HUES48 (cell line): ENCODE data around the gene MICAL2.

Experiments used
- H3K27ac ChIP-seq: one replicate; pipeline ENCODE4 v1.7.0; 2013; ENCODE audit warnings: low read depth, low read length, inconsistent platforms
- H3K27me3 ChIP-seq: 2 replicates; pipeline ENCODE4 v1.6.1; 2013; ENCODE audit warnings: mild to moderate bottlenecking, low read length; ENCODE audit not compliant: control insufficient read depth, insufficient read depth
- H3K36me3 ChIP-seq: 2 replicates; pipeline ENCODE4 v1.6.1; 2013; ENCODE audit warnings: low read length; ENCODE audit not compliant: control insufficient read depth, insufficient read depth
- H3K4me1 ChIP-seq: 2 replicates; pipeline ENCODE4 v1.6.1; 2013; ENCODE audit warnings: mild to moderate bottlenecking, low read length; ENCODE audit not compliant: control insufficient read depth, insufficient read depth
- H3K4me3 ChIP-seq: 2 replicates; pipeline ENCODE4 v1.5.1; 2013; ENCODE audit warnings: mild to moderate bottlenecking, low read depth, low read length
- H3K9ac ChIP-seq: 2 replicates; pipeline ENCODE4 v1.6.1; 2013; ENCODE audit warnings: mild to moderate bottlenecking, low read depth, low read length, moderate library complexity
- H3K9me3 ChIP-seq: 2 replicates; pipeline ENCODE4 v1.6.1; 2013; ENCODE audit warnings: low read length; ENCODE audit not compliant: control insufficient read depth, insufficient read depth

The MICAL2 gene

GRCh38 chr11:12130180-12130980, 20.0 kb downstream of the MICAL2 start:
- H3K36me3 ChIP-seq = no peaks in the 10 kb centered on the region
- H3K9ac ChIP-seq = no peak overlapping the region
- H3K27ac ChIP-seq = no peak overlapping the region
- H3K9me3 ChIP-seq = no peaks in the 10 kb centered on the region
- no peaks in the 10 kb centered on the region for H3K27me3 ChIP-seq
- H3K4me1 ChIP-seq = no peaks in the 10 kb centered on the region
- H3K4me3 ChIP-seq = no peak overlapping the region

DNA sequence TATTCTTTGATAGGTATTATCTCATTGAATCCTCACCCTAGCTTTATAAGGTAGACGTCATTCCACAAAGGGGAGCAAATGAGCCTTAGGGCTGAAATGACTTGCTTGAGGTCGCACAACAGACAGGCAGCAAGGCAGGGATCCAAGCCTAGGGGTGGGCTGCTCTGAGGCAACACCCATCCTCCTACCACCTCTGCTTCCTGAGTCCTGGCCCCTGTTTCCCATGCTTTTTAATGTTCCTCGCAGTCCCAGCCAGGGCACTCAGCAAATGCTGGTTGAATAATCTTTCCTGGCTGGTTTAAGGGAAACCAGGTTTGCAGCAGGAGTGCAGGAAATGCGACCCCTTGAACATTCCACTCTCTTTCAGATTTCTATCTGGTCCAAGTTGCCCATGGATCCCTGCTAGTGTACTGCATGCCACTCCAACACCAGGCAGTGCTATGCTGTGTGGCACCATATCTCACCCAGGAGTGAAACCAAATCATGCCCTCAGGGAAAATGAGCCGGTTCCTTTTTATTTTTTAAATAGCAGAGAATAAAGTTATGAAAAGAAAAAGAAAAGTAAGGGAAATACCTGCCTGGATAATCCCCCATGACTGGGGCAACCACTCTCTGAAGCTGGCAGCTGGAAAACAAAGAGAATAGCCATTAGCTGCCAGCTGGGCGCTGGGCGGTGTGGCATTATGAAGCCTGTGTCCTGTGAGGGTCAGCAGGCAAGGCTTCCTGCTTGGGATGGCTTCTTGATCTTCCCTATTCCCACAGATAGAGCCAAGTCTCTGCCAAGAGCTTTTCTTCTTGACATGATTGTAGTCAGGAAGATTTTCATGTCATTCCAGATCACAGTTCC, 21.8 kb downstream of the MICAL2 start:
- H3K4me1 ChIP-seq = no peaks in the 10 kb centered on the region
- no peak overlapping the region for H3K4me3 ChIP-seq
- no peaks in the 10 kb centered on the region for H3K9me3 ChIP-seq
- no peaks in the 10 kb centered on the region for H3K36me3 ChIP-seq
- H3K9ac ChIP-seq = no peak overlapping the region
- H3K27me3 ChIP-seq = no peaks in the 10 kb centered on the region
- no peak overlapping the region for H3K27ac ChIP-seq

DNA sequence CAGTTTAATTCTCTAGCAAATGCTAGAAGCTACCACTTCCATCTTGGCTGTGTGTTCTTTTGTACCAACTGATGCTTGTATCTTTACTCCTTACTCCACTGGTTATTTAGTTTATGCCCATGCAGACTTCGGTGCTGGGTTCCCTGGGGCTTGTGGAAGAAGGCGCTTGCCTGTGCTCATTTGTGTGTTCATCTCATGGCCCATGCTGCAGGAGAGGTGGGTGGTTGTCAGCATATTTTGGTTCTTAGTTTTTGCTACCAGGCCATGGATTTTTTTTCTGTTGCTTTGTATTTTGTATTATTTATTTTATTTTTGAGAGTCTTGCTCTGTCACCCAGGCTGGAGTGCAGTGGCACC, 22.4 kb downstream of the MICAL2 start:
- Histone ChIP-seq H3K9ac (no peak overlapping the region), H3K36me3 (no peaks in the 10 kb centered on the region), H3K4me1 (peaks cover 1% of the 10 kb centered on the region; the same call in 1 of the 2 replicates), H3K27ac (no peak overlapping the region), H3K9me3 (no peaks in the 10 kb centered on the region), H3K27me3 (no peaks in the 10 kb centered on the region), H3K4me3 (no peak overlapping the region)

DNA sequence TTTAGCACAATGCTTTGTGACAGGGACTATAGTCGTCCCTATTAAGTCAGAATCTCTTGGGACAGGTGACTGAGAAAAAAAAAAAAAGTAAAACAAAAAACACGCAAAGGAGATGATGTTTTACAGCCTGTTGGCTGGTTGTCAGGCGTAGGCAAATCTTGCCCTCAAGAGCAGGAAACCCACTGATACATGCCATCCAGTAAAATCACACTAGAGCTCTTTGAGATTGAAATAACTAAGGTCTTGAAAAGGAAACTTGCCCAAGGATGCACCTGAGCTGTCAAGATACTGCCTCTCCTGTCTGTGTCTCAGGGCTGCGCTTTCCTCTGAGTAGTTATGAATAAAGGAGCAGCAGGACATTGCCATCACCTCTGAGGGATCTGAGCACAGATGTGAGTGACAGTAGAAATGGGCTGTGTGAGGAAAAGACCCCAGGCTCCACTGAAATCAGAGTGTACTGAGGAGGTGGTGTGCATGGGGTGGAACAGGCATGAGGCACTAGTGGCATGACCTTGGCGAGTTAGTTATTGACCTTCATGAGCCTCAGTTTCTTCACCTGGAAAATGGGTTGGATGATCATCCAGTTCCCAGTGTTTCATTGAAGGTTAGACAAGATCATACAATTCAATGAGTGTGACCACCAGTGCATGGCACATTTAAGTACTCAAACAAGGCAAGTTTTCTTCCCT, 23.3 kb downstream of the MICAL2 start:
- H3K36me3 ChIP-seq = no peaks in the 10 kb centered on the region
- H3K27ac ChIP-seq = no peak overlapping the region
- no peak overlapping the region for H3K4me3 ChIP-seq
- no peak overlapping the region for H3K9ac ChIP-seq
- peaks cover 5% of the 10 kb centered on the region; the same call in 1 of the 2 replicates for H3K4me1 ChIP-seq
- no peaks in the 10 kb centered on the region for H3K27me3 ChIP-seq
- no peaks in the 10 kb centered on the region for H3K9me3 ChIP-seq

- no peak overlapping the region for H3K27ac ChIP-seq
These were observed 23.8 kb downstream of the MICAL2 start for GRCh38 chr11:12134236-12134585.

DNA sequence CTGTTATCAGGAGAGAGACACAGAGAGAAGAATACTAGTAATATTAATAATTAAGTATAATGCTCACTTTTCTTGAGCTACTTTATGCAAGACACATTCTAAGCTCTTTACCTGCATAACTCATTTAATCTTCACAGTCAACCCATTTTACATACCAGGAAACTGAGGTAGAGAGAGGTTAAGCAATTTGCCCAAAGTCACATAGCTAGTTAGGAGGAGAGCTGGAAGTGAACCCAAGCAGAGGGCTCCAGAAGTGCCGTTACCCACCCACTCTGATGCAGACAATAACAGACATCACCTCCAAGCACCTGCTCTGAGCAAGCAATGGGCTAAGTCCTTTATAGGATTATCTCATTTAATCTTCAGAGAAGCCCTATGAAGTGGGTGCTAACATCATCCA, 24.8 kb downstream of the MICAL2 start:
- H3K4me3 ChIP-seq = no peak overlapping the region
- no peaks in the 10 kb centered on the region for H3K27me3 ChIP-seq
- no peak overlapping the region for H3K9ac ChIP-seq
- H3K27ac ChIP-seq = no peak overlapping the region
- no peaks in the 10 kb centered on the region for H3K9me3 ChIP-seq
- H3K4me1 ChIP-seq = peaks cover 5% of the 10 kb centered on the region; the same call in 1 of the 2 replicates
- H3K36me3 ChIP-seq = no peaks in the 10 kb centered on the region

More at GRCh38 chr11:12134236-12134585, 23.8 kb downstream of the MICAL2 start:
- H3K36me3 ChIP-seq = no peaks in the 10 kb centered on the region
- H3K27me3 ChIP-seq = no peaks in the 10 kb centered on the region
- H3K4me3 ChIP-seq = no peak overlapping the region
- H3K9ac ChIP-seq = no peak overlapping the region
- no peaks in the 10 kb centered on the region for H3K9me3 ChIP-seq
- H3K4me1 ChIP-seq = peaks cover 5% of the 10 kb centered on the region; the same call in 1 of the 2 replicates

- peaks cover 5% of the 10 kb centered on the region; the same call in 1 of the 2 replicates for H3K4me1 ChIP-seq
- H3K27me3 ChIP-seq = no peaks in the 10 kb centered on the region
- no peak overlapping the region for H3K9ac ChIP-seq
- H3K27ac ChIP-seq = no peak overlapping the region
- H3K36me3 ChIP-seq = no peaks in the 10 kb centered on the region
- H3K4me3 ChIP-seq = no peak overlapping the region
- no peaks in the 10 kb centered on the region for H3K9me3 ChIP-seq
These were observed 26.8 kb downstream of the MICAL2 start for GRCh38 chr11:12137005-12137690.

DNA sequence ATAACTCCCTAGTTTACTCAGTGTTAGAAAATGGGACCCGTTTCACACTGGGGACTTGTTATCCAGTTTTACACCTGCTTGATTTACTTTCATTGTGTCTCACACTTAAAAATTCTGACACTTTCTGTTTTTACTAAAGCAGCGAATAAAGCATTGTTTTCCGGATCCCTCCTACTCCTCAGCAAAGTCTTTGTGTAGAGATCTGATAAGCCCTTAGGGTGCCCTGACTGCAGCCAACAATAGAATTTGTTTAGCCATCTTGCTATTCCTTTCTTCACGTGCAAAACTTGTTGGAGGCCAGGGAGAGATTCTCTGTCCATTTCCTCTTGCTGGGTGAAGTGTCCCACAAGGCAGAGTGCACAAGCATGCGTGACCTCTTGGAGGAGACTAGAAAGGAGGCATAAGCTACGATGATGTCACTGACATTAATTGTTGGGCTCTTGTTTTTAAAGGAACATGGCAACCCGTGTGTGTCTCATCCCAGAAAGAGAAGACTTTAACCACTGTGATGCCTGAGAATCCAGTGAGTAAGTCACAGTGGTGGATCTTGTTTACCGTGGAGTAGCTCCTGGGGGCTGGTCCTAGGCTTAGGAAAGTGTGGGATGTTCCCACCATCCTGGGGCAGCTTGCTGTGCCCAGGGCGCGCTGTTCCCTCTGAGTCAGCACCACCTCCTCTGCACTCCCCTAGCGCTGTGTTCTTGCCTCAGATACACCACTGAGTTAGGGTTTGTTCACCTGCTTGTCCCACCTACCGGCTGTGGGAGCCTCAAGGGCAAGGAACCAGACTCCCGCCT, 27.7 kb downstream of the MICAL2 start:
- H3K27me3 ChIP-seq = no peaks in the 10 kb centered on the region
- no peaks in the 10 kb centered on the region for H3K9me3 ChIP-seq
- peaks cover 5% of the 10 kb centered on the region; the same call in 1 of the 2 replicates for H3K4me1 ChIP-seq
- H3K36me3 ChIP-seq = no peaks in the 10 kb centered on the region
- H3K9ac ChIP-seq = no peak overlapping the region
- H3K27ac ChIP-seq = no peak overlapping the region
- H3K4me3 ChIP-seq = no peak overlapping the region

- Histone ChIP-seq H3K27me3 (no peaks in the 10 kb centered on the region), H3K27ac (no peak overlapping the region), H3K9ac (no peak overlapping the region), H3K36me3 (no peaks in the 10 kb centered on the region), H3K9me3 (no peaks in the 10 kb centered on the region), H3K4me3 (no peak overlapping the region), H3K4me1 (peaks cover 5% of the 10 kb centered on the region; the same call in 1 of the 2 replicates)
These were observed 28.9 kb downstream of the MICAL2 start for GRCh38 chr11:12139144-12139881.
